ENCODE data around the gene SIK1.
"Not testable (repeated sequence)": the region's sequence is repeated elsewhere in the genome, so short reads cannot be mapped to it uniquely, and the experiment has no call there.

The SIK1 gene

GRCh38 chr21:43426404-43427241, at the start of gene SIK1:
TSS of gene SIK1 (minus strand) at chr21:43427131. CDS start at chr21:43426178, 953 bp downstream.
- DNase-seq (ENCODE audit: low read depth in 1 of 2, low spot score in 1 of 2): not testable (repeated sequence)

GRCh38 chr21:43471597-43472242, 44.8 kb upstream of the SIK1 start:
- not testable (repeated sequence) for DNase-seq (ENCODE audit: low read depth in 1 of 2, low spot score in 1 of 2)

GRCh38 chr21:43469719-43470458, 43.0 kb upstream of the SIK1 start:
- DNase-seq (ENCODE audit: low read depth in 1 of 2, low spot score in 1 of 2): not testable (repeated sequence)

GRCh38 chr21:43467785-43468184, 40.9 kb upstream of the SIK1 start:
- no peak for DNase-seq (ENCODE audit: low read depth in 1 of 2, low spot score in 1 of 2)

- not testable (repeated sequence) for DNase-seq (ENCODE audit: low read depth in 1 of 2, low spot score in 1 of 2)
Observed at GRCh38 chr21:43465159-43465558, 38.2 kb upstream of the SIK1 start.

- DNase-seq (ENCODE audit: low read depth in 1 of 2, low spot score in 1 of 2): not testable (repeated sequence)
Observed at GRCh38 chr21:43463498-43464261, 36.7 kb upstream of the SIK1 start.

GRCh38 chr21:43462932-43463331, 36.0 kb upstream of the SIK1 start:
- not testable (repeated sequence) for DNase-seq (ENCODE audit: low read depth in 1 of 2, low spot score in 1 of 2)

GRCh38 chr21:43460475-43460874, 33.5 kb upstream of the SIK1 start:
- DNase-seq (ENCODE audit: low read depth in 1 of 2, low spot score in 1 of 2): not testable (repeated sequence)

GRCh38 chr21:43458995-43459394, 32.1 kb upstream of the SIK1 start:
- not testable (repeated sequence) for DNase-seq (ENCODE audit: low read depth in 1 of 2, low spot score in 1 of 2)

- DNase-seq (ENCODE audit: low read depth in 1 of 2, low spot score in 1 of 2): not testable (repeated sequence)
Observed at GRCh38 chr21:43456616-43457314, 29.8 kb upstream of the SIK1 start.

- not testable (repeated sequence) for DNase-seq (ENCODE audit: low read depth in 1 of 2, low spot score in 1 of 2)
Observed at GRCh38 chr21:43455717-43456116, 28.8 kb upstream of the SIK1 start.

- DNase-seq (ENCODE audit: low read depth in 1 of 2, low spot score in 1 of 2): not testable (repeated sequence)
Observed at GRCh38 chr21:43454176-43454575, 27.2 kb upstream of the SIK1 start.

- not testable (repeated sequence) for DNase-seq (ENCODE audit: low read depth in 1 of 2, low spot score in 1 of 2)
Observed at GRCh38 chr21:43451850-43452249, 24.9 kb upstream of the SIK1 start.

GRCh38 chr21:43450287-43450686, 23.4 kb upstream of the SIK1 start:
- DNase-seq (ENCODE audit: low read depth in 1 of 2, low spot score in 1 of 2): not testable (repeated sequence)

- not testable (repeated sequence) for DNase-seq (ENCODE audit: low read depth in 1 of 2, low spot score in 1 of 2)
Observed at GRCh38 chr21:43447353-43447977, 20.5 kb upstream of the SIK1 start.

GRCh38 chr21:43446277-43446932, 19.5 kb upstream of the SIK1 start:
- DNase-seq (ENCODE audit: low read depth in 1 of 2, low spot score in 1 of 2): not testable (repeated sequence)

- DNase-seq (ENCODE audit: low read depth in 1 of 2, low spot score in 1 of 2): not testable (repeated sequence)
Observed at GRCh38 chr21:43444524-43444923, 17.6 kb upstream of the SIK1 start.

GRCh38 chr21:43442571-43442970, 15.6 kb upstream of the SIK1 start:
- DNase-seq (ENCODE audit: low read depth in 1 of 2, low spot score in 1 of 2): not testable (repeated sequence)
